Activated T-cell treated with anti-CD3 and anti-CD28 coated beads, Interleukin-2, amount 50 U/mL, for 4 hours (primary cell): ENCODE results near the gene CD180. TPM values are rescaled to one million over a fixed set of nuclear protein-coding genes. Genes with fewer than 3 reads are reported as not detected.
"Not testable (repeated sequence)": the region's sequence is repeated elsewhere in the genome, so short reads cannot be mapped to it uniquely, and the experiment has no call there.

Source experiments
- ATAC-seq, 2 donors: fragments of 200-7000 bp; cut with Tn5 transposase; one replicate each; pipeline ENCODE4 v1.10.0; 2021
- DNase-seq: peaks from one replicate; pipeline ENCODE4 v3.0.0-alpha.2; 2020
- H3K27me3 Mint-ChIP-seq: one replicate; pipeline ENCODE4 v1.8.0; 2021; ENCODE audit warnings: low read depth, mixed read lengths
- H3K36me3 Mint-ChIP-seq: one replicate; pipeline ENCODE4 v1.8.0; 2022; ENCODE audit warnings: mixed read lengths; ENCODE audit not compliant: insufficient read depth
- H3K4me1 Mint-ChIP-seq: one replicate; pipeline ENCODE4 v1.8.0; 2021; ENCODE audit warnings: low read depth, mixed read lengths
- H3K4me3 Mint-ChIP-seq: one replicate; pipeline ENCODE4 v1.8.0; 2021; ENCODE audit warnings: mild to moderate bottlenecking, moderate library complexity, mixed read lengths
- H3K9me3 Mint-ChIP-seq: one replicate; pipeline ENCODE4 v1.8.0; 2021; ENCODE audit warnings: mixed read lengths
- total RNA-seq, 3 donors: library from RNA; stranded (reverse); gene quantifications; one replicate each; pipeline ENCODE4 v1.2.1, GENCODE V29; 2021

CD180 gene
- total RNA-seq, 3 donors from 2014 or later, result 0.03 to 0.46 (median 0.05) TPM

- Mint-ChIP-seq H3K4me3 (no peak overlapping the region), H3K27me3 (no peaks in the 10 kb centered on the region), H3K4me1 (peaks cover 50% of the 10 kb centered on the region), H3K9me3 (no peaks in the 10 kb centered on the region), H3K36me3 (peaks cover 2% of the 10 kb centered on the region)
- DNase-seq (no peak), ATAC-seq (no peak)
These were observed 7.6 kb downstream of the CD180 start for GRCh38 chr5:67189079-67189354.

GRCh38 chr5:67188274-67189078 is 8.1 kb downstream of the CD180 start:
- DNase-seq (no peak), ATAC-seq (peak in 1 of 2 donors; percentile 37)
- Mint-ChIP-seq H3K4me1 (peaks cover 50% of the 10 kb centered on the region), H3K9me3 (no peaks in the 10 kb centered on the region), H3K27me3 (no peaks in the 10 kb centered on the region), H3K4me3 (no peak overlapping the region), H3K36me3 (peaks cover 2% of the 10 kb centered on the region)

- ATAC-seq (no peak), DNase-seq (no peak)
- H3K27me3 Mint-ChIP-seq, result no peaks in the 10 kb centered on the region
- H3K4me1 Mint-ChIP-seq, result peaks cover 58% of the 10 kb centered on the region
- no peaks in the 10 kb centered on the region for H3K36me3 Mint-ChIP-seq
- no peaks in the 10 kb centered on the region for H3K9me3 Mint-ChIP-seq
- peak overlapping the region; percentile 5 for H3K4me3 Mint-ChIP-seq
These were observed 9.4 kb downstream of the CD180 start for GRCh38 chr5:67187006-67187715.

- no peaks in the 10 kb centered on the region for H3K27me3 Mint-ChIP-seq
- H3K4me3 Mint-ChIP-seq, result no peak overlapping the region
- DNase-seq (no peak), ATAC-seq (no peak)
- H3K36me3 Mint-ChIP-seq, result no peaks in the 10 kb centered on the region
- H3K9me3 Mint-ChIP-seq, result no peaks in the 10 kb centered on the region
- peaks cover 67% of the 10 kb centered on the region for H3K4me1 Mint-ChIP-seq
These were observed 12.7 kb downstream of the CD180 start for GRCh38 chr5:67183859-67184258.

GRCh38 chr5:67182301-67182790 is 14.3 kb downstream of the CD180 start:
- H3K36me3 Mint-ChIP-seq, result peaks cover 5% of the 10 kb centered on the region
- H3K4me3 Mint-ChIP-seq, result no peak overlapping the region
- peaks cover 61% of the 10 kb centered on the region for H3K4me1 Mint-ChIP-seq
- DNase-seq (no peak), ATAC-seq (peak in 1 of 2 donors; percentile 46)
- no peaks in the 10 kb centered on the region for H3K27me3 Mint-ChIP-seq
- peaks cover 9% of the 10 kb centered on the region for H3K9me3 Mint-ChIP-seq

- no peak overlapping the region for H3K4me3 Mint-ChIP-seq
- peaks cover 15% of the 10 kb centered on the region for H3K9me3 Mint-ChIP-seq
- H3K27me3 Mint-ChIP-seq, result no peaks in the 10 kb centered on the region
- no peak for DNase-seq
- peaks cover 6% of the 10 kb centered on the region for H3K36me3 Mint-ChIP-seq
- ATAC-seq, result no peak
- peaks cover 56% of the 10 kb centered on the region for H3K4me1 Mint-ChIP-seq
These were observed 14.9 kb downstream of the CD180 start for GRCh38 chr5:67181648-67182221.

- ATAC-seq (no peak), DNase-seq (no peak)
- H3K36me3 Mint-ChIP-seq, result peaks cover 10% of the 10 kb centered on the region
- H3K9me3 Mint-ChIP-seq, result peaks cover 30% of the 10 kb centered on the region
- no peak overlapping the region for H3K4me3 Mint-ChIP-seq
- no peaks in the 10 kb centered on the region for H3K27me3 Mint-ChIP-seq
- H3K4me1 Mint-ChIP-seq, result peaks cover 49% of the 10 kb centered on the region
These were observed 16.8 kb downstream of the CD180 start for GRCh38 chr5:67179697-67180361.

GRCh38 chr5:67178966-67179365 is 17.6 kb downstream of the CD180 start:
- Mint-ChIP-seq H3K9me3 (peaks cover 30% of the 10 kb centered on the region), H3K36me3 (peaks cover 10% of the 10 kb centered on the region), H3K4me3 (no peak overlapping the region), H3K27me3 (no peaks in the 10 kb centered on the region), H3K4me1 (peaks cover 49% of the 10 kb centered on the region)
- DNase-seq, result no peak
- ATAC-seq, result no peak

- H3K9me3 Mint-ChIP-seq, result peaks cover 30% of the 10 kb centered on the region
- DNase-seq (no peak), ATAC-seq (no peak)
- H3K4me3 Mint-ChIP-seq, result no peak overlapping the region
- no peaks in the 10 kb centered on the region for H3K27me3 Mint-ChIP-seq
- peaks cover 45% of the 10 kb centered on the region for H3K4me1 Mint-ChIP-seq
- H3K36me3 Mint-ChIP-seq, result peaks cover 10% of the 10 kb centered on the region
These were observed 18.5 kb downstream of the CD180 start for GRCh38 chr5:67178085-67178484.

- Mint-ChIP-seq H3K36me3 (peaks cover 10% of the 10 kb centered on the region), H3K4me1 (peaks cover 35% of the 10 kb centered on the region), H3K27me3 (no peaks in the 10 kb centered on the region), H3K4me3 (no peak overlapping the region), H3K9me3 (peaks cover 30% of the 10 kb centered on the region)
- no peak for ATAC-seq
- no peak for DNase-seq
These were observed 19.7 kb downstream of the CD180 start for GRCh38 chr5:67176936-67177335.

GRCh38 chr5:67173959-67174358 is 22.6 kb downstream of the CD180 start:
- Mint-ChIP-seq H3K9me3 (peaks cover 30% of the 10 kb centered on the region), H3K27me3 (no peaks in the 10 kb centered on the region), H3K4me3 (no peak overlapping the region), H3K36me3 (peaks cover 10% of the 10 kb centered on the region), H3K4me1 (peaks cover 14% of the 10 kb centered on the region)
- no peak for ATAC-seq
- DNase-seq, result no peak

- peaks cover 18% of the 10 kb centered on the region for H3K4me1 Mint-ChIP-seq
- ATAC-seq, H3K4me3 Mint-ChIP-seq, DNase-seq, H3K36me3 Mint-ChIP-seq, H3K27me3 Mint-ChIP-seq: not testable (repeated sequence)
- H3K9me3 Mint-ChIP-seq, result peaks cover 27% of the 10 kb centered on the region
These were observed 23.2 kb downstream of the CD180 start for GRCh38 chr5:67173351-67173750.

GRCh38 chr5:67170767-67171166 is 25.8 kb downstream of the CD180 start:
- DNase-seq (no peak), ATAC-seq (no peak)
- peaks cover 32% of the 10 kb centered on the region for H3K4me1 Mint-ChIP-seq
- peaks cover 8% of the 10 kb centered on the region for H3K9me3 Mint-ChIP-seq
- no peaks in the 10 kb centered on the region for H3K27me3 Mint-ChIP-seq
- no peak overlapping the region for H3K4me3 Mint-ChIP-seq
- peaks cover 8% of the 10 kb centered on the region for H3K36me3 Mint-ChIP-seq

GRCh38 chr5:67168069-67168468 is 28.5 kb downstream of the CD180 start:
- Mint-ChIP-seq H3K36me3 (peaks cover 17% of the 10 kb centered on the region), H3K27me3 (no peaks in the 10 kb centered on the region), H3K4me3 (peak overlapping the region; percentile 42), H3K9me3 (no peaks in the 10 kb centered on the region), H3K4me1 (peaks cover 53% of the 10 kb centered on the region)
- no peak for DNase-seq
- no peak for ATAC-seq
